Astrocyte of the spinal cord (primary cell): ENCODE results near the gene DNAH1.

Experiments used
- DNase-seq: peaks from one replicate; pipeline ENCODE4 v3.0.0; 2011; ENCODE audit warnings: low read depth, low spot score
- H3K4me3 ChIP-seq: 2 replicates; pipeline ENCODE4 v1.5.1; 2011; ENCODE audit warnings: low read depth, mild to moderate bottlenecking, low read length, moderate library complexity
- CTCF ChIP-seq: IDR thresholded peaks from 2 replicates; pipeline ENCODE4 v1.5.1; 2012; ENCODE audit warnings: low read depth, mild to moderate bottlenecking, low read length, inconsistent platforms
- in situ Hi-C: cut with HindIII; loops from 2 replicates; pipeline ENCODE4 v1.10.0; 2017; ENCODE audit warnings: low sequenced_read_pairs

DNAH1 gene

GRCh38 chr3:52429031-52429430 lies 112.9 kb downstream of the DNAH1 start:
- no peak for TF ChIP-seq CTCF
- no peak overlapping the region for H3K4me3 ChIP-seq
- in situ Hi-C loops = no loop called here
- no peak for DNase-seq

GRCh38 chr3:52429779-52430415 lies 113.8 kb downstream of the DNAH1 start:
- in situ Hi-C loops = no loop called here
- no peak for TF ChIP-seq CTCF

GRCh38 chr3:52430416-52430810 lies 114.3 kb downstream of the DNAH1 start:
- no peak for DNase-seq
- H3K4me3 ChIP-seq = no peak overlapping the region
- no peak for TF ChIP-seq CTCF
- in situ Hi-C loops = no loop called here

More at GRCh38 chr3:52429779-52430415, 113.8 kb downstream of the DNAH1 start:
- no peak for DNase-seq
- H3K4me3 ChIP-seq = no peak overlapping the region

- no peak for DNase-seq
- TF ChIP-seq CTCF = no peak
- in situ Hi-C loops = no loop called here
- H3K4me3 ChIP-seq = no peak overlapping the region
Measured at GRCh38 chr3:52431459-52432223, 115.5 kb downstream of the DNAH1 start.

GRCh38 chr3:52432225-52432624 lies 116.1 kb downstream of the DNAH1 start:
- H3K4me3 ChIP-seq = no peak overlapping the region
- in situ Hi-C loops = no loop called here
- no peak for TF ChIP-seq CTCF
- DNase-seq = no peak

GRCh38 chr3:52432691-52433141 lies 116.6 kb downstream of the DNAH1 start:
- H3K4me3 ChIP-seq = no peak overlapping the region
- in situ Hi-C loops = no loop called here
- no peak for DNase-seq
- no peak for TF ChIP-seq CTCF
